ENCODE measurements around the gene EFCAB6.

Gene EFCAB6

DNA sequence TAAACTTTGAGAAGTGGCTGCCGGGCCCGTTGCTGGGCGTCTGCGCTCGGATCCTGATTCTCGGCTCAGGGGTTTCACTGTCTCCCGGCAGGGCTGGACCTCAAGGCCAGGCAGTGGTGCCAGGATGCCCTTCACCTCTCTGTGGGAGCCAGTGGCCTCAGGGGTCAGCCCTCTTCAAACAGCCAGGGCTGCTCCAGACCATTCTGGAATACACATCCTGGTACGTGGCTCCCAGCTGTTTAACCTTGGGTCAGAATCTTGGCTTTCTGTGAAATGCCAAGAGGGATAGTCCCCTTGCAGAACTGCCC is 329.8 kb downstream of the EFCAB6 start:
- DNase-seq (ENCODE audit: low read depth in 3 of 3) = no peak

DNA sequence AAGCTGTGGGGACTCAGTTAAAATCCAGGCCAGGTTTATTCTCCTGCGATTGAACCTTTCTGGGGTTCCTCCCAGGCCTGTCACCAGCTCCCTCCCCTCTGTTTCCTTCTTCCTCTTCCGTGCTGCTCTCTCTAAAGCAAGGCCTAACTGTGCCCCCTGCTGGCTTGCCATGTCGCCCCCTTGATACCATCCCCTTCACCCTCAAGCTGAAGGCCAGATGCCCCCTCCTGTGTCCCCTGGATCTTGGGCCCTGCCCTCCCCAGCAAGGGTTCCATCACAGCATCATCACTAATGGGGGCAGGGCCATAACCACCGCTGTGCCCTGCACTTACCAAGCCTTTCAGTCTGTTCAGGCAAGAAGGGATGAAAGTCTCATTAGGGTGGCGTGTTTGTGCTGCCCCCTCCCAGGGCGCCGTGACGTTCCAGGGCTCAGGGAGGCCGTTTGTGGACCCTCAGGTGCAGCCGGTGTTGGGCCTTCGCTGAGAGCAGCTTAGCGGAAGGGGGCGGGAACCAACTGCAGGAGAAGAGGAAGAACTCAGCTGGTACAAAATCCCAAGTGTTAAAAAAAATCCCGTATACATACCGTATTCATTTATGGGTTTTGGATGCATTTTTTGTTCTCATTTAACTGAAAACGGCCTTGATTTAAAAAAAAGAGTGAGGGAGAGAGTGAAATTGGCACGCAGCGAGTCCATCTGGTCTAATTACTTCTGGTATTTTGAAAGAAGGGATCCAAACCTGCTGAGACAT is 330.4 kb downstream of the EFCAB6 start:
- peak in 1 of 3 experiments; percentile 4 for DNase-seq (ENCODE audit: low read depth in 3 of 3)

DNA sequence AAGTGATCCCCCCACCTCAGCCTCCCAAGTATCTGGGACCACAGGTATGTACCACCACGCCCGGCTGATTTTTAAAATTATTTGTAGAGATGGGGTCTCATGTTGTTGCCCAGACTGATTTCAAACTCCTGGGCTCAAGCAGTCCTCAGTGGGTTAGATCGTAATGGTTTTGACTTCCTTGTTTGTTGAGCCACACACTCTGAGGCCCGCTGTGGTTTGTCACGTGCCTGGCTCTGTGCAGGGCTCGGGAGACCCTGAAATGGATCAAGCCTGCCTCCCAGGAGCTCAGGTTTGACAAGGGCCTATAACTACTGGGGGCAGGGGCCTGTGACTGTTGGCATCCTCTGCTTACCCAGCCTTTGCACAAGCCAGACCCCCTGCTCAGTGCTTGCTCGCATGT is 332.1 kb downstream of the EFCAB6 start:
- DNase-seq (ENCODE audit: low read depth in 3 of 3) = no peak

GRCh38 chr22:43479301-43479950 is 332.7 kb downstream of the EFCAB6 start:
- no peak for DNase-seq (ENCODE audit: low read depth in 3 of 3)

Data from stimulated activated CD4-positive, alpha-beta T cell treated with anti-CD3 and anti-CD28 coated beads, TNF-alpha, amount 100 ng/mL, for 24 hours (primary cell).